HG03066 (cell line): ENCODE measurements around the gene SEMA4F.
A peak's percentile ranks its signal among the peaks of the same experiment; 100 is the strongest.

ENCODE experiments used
- ATAC-seq: cut with Tn5 transposase; IDR thresholded peaks from one replicate; pipeline ENCODE4 v1.9.1; 2021; ENCODE audit warnings: low read depth; ENCODE audit not compliant: unreplicated experiment

The SEMA4F gene

DNA sequence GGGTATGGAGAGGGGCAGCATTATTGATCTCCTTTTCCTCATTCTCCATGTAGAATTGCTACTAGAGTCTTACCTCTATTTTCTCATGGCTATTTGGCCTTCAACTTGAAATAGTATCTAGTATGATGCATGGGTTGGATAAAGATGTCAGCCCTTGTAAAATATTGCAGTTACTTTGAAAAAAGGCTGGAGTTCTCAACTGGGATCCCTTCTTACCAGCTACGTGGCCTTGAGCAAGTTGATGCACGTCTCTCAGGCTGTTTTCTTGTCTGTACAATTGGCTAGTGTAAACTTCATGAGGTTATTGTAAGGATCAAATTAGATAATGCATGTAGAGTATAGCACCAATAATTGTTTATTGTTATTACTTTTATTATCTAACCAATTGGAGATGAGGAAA lies 50.2 kb downstream of the SEMA4F start:
- ATAC-seq = no peak

DNA sequence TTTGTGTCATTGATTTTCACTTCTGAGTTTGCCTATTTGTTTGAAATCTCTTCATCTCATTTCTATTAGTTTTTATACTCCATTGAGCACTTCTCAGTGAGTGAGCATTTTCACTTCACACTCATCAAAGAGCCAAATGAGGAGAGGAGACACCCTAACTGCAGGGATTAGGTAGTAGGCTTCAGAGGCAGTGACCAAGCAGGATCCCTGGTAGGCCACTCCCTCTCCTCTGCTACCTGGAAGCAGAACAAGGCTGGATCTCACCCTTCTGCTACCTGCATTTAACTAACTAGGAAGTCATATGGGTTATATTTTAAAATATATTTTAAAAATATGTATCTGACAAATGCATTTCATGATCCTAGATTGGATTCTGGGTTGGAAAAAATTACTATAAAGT lies 52.7 kb downstream of the SEMA4F start:
- no peak for ATAC-seq

DNA sequence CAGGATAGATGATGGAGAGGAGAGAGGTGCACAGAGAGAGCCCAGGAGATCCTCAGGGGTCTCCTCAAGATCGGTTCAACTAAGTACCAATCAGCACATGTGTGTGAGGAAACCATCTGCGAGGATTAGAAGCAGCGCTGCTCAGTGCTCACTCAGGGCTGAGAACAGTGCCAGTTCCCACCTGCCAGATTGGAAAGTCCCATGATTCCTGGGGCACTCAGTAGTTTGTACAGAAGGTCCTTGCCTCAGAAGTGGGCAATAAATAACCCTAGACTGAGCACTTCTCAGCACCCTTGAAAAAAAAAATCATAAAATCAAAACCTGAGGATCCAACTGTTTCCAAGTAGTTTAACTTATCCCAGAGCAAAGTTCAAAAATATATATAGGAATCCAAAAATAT lies 53.8 kb downstream of the SEMA4F start:
- no peak for ATAC-seq

DNA sequence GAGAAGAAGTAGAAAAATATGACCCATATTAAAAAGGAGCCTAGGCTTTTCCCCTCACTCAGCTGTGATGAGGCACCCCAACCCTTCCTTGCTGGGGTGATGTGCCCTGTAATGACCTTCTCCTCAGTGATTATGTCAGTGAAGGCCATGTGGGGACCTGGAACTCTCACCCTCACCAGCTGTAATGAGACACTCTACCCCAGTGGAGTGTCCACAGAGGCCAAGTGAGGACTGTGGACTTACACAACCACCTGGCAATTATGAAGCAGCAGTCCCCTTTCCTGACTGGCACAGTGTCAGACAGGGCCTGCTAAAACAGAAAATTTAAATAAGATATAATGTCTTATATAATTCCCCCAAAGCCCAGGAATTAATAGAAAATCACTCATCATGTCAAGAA lies 54.2 kb downstream of the SEMA4F start:
- ATAC-seq = no peak

DNA sequence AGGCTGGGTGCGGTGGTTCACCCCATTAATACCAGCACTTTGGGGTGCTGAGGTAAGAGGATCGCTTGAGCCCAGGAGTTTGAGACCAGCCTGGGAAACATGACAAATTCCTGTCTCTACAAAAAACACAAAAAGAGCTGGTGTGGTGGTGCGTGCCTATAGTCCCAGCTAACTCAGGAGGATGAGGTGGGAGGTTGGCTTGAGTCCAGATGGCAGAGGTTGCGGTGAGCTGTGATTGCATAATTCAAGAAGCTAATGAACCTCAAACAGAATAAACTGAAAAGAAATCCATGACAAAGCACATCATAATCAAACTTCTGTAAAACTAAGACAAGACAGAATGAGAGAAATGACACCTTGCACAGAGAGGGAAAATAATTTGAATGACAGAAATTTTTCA lies 54.8 kb downstream of the SEMA4F start:
- ATAC-seq = no peak

- ATAC-seq = no peak
Observed at GRCh38 chr2:74712223-74713053, 58.4 kb downstream of the SEMA4F start.

DNA sequence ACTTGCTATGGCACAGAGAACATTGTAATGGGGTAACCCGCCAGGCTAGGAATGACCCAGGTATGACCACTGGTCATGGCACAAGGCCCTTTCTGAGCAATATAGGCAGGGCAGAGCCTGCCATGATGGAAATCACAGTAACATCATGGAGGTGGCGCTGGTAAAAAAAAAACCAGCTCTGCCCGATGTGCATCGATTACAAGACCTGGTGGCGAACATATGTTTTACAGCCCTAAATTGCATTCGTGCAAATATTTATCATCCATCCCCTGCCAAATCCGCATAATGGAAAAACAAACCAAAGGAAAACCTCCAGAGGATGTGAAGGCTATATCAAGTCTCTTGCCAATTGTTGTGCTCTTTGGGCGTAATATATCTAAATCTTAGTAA lies 60.6 kb downstream of the SEMA4F start:
- ATAC-seq = no peak

DNA sequence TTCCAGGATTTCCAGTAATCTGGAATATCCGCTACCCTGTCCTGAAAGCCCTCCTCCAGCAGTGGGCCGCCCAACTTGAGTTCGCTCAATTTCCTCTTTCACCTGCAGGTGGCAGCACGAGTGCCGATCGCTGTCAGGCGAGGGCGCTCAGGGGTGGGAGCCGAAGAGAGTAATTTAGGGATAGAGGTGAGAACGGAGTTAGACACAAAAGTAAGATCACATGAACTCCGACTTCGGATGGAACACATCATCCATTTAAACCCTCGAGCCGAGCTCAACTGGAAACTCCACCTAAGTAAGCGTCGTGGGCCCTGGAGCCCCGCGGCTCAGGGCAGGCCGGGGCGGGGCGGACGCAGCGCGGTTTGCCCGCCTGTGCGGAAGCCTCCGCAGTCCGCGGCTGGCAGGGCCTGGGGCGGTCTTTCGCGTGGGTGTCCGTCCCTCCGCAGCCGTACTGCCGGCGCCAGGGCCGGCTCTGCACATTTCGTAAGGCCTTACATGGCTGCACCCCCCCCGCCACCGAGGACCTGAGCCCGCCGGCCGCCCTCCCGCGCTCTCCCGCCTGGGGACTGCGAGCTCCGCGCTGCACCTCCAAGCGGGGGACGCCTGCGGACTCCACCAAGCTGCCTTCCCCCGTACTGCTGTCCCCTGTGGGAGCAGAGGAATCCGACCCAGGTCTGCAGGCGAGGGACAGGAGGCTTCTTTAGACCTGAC lies 61.2 kb downstream of the SEMA4F start:
- ATAC-seq = peak; percentile 93

DNA sequence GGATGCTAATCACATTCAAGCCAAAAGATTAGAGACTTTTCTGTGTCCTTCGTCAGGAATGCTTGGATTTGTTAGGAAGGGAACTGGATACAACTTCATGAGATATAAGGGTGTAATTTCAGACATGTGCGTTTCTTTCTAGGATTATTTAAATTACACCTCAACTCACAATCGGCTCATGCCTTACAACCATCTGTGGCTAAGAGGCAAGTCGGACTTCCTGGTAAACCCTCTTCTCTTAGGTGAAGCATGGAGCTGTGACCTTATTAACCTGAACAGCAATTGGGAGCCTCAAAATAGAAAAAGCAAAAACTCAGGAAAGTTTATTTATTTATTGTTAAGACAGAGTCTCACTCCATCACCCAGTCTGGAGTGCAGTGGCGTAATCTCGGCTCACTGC lies 61.8 kb downstream of the SEMA4F start:
- ATAC-seq = no peak

DNA sequence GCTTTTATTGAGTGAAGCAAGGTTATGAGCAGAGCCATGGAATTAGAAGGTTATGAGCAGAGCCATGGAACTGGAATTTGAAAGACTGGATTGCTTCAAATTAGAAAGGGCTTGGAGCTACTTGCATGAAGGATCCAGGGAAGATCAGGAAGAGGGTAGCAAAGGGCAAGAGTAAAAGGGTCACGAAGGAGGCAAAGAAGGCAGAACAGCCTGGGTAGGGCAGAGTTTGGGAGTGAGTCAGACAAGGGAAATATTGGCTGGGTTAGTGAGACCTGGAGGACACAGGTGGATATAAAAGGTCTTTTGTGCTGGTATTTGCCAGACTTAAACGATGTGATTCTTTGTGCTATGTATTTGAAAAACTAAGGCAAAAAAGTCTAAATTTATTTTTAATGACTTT lies 65.0 kb downstream of the SEMA4F start:
- no peak for ATAC-seq

GRCh38 chr2:74721316-74721715 lies 67.3 kb downstream of the SEMA4F start:
- ATAC-seq = no peak

GRCh38 chr2:74724496-74724895 lies 70.4 kb downstream of the SEMA4F start:
- no peak for ATAC-seq

GRCh38 chr2:74725287-74725686 lies 71.2 kb downstream of the SEMA4F start:
- no peak for ATAC-seq

DNA sequence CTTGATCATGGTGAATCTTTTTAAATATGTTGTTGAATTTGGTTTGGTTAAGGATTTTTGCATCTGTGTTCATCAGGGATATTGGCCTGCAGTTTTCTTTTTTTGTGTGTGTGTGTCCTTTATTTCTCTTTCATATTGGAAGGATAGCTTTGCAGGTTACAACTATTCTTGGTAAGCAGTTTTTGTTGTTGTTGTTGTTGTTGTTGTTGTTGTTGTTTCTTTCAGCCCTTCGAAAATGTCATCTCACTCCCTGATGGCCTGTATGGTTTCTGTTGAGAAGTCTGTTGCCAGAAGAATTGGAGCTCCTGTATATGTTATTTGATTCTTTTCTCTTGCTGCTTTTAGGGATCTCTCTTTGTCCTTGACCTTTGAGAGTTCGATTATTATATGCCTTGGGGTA lies 74.8 kb downstream of the SEMA4F start:
- ATAC-seq = no peak

GRCh38 chr2:74730530-74730929 lies 76.5 kb downstream of the SEMA4F start:
- ATAC-seq = no peak
